NCI-H1417 treated with DMSO at 0.1 percent for 48 hours (cell line): Measurements from ENCODE around the gene LYZ.
"Not testable (repeated sequence)": the region's sequence is repeated elsewhere in the genome, so short reads cannot be mapped to it uniquely, and the experiment has no call there.

Source experiments
- DNase-seq: peaks from one replicate; lab custom pipeline; 2025; lab: John Stamatoyannopoulos, UW

LYZ gene

GRCh38 chr12:69348162-69348938 lies at the start of gene LYZ:
Gene LYZ (plus strand): TSS chr12:69348381. CDS start chr12:69348409, 28 bp downstream.
- no peak for DNase-seq

- no peak for DNase-seq
Measured at GRCh38 chr12:69298947-69299346, 49.2 kb upstream of the LYZ start.

- DNase-seq: no peak
Measured at GRCh38 chr12:69304284-69304683, 43.9 kb upstream of the LYZ start.

- no peak for DNase-seq
Measured at GRCh38 chr12:69309461-69309860, 38.7 kb upstream of the LYZ start.

GRCh38 chr12:69313209-69313608 lies 35.0 kb upstream of the LYZ start:
- no peak for DNase-seq

GRCh38 chr12:69316784-69317183 lies 31.4 kb upstream of the LYZ start:
- DNase-seq: not testable (repeated sequence)

- DNase-seq: not testable (repeated sequence)
Measured at GRCh38 chr12:69317233-69317632, 30.9 kb upstream of the LYZ start.

DNA sequence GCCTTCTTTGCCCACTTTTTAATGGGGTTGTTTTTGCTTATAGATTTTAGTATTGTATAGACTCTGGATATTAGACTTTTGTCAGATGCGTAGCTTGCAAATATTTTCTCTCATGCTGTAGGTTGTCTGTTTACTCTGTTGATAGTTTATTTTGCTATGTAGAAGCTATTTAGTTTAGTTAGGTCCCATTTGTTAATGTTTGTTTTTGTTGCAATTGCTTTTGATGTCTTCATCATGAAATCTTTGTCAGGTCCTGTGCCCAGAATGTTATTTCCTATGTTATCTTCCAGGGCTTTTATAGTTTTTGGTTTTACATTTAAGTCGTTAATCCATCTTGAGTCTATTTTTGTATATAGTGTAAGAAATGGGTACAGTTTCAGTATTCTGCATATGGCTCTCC lies 30.0 kb upstream of the LYZ start:
- no peak for DNase-seq

- no peak for DNase-seq
Measured at GRCh38 chr12:69321351-69321750, 26.8 kb upstream of the LYZ start.

DNA sequence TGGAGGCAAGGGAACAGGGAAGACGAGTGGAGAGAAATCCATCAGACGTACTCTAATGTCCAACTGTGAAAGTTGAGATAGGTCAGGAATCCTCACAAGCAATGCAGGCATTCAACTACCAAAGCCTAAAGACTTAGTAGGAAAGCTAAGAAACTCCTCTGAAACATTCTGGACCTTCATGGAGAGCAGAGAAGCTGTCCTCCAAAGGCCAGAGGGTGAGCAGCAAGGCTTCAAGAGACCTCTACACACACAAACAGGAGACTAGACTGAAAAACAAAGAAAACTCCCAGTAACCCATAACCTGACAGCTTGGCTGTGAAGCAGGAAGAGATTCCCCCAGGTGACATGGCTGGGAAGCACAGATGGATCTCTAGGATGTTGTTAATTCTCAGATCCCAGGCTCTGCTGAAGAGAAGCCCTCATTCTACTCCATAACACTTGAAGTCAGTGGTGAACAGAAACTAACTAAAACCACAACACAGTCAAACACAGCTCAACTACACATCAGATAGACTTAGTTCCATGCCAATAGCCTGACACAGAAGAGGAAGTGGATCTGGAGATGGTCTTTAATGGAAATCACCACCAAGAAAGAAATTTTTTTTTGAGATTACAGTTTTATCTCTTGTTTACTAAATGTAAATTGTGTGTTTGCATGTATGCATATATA lies 23.2 kb upstream of the LYZ start:
- DNase-seq: no peak

DNA sequence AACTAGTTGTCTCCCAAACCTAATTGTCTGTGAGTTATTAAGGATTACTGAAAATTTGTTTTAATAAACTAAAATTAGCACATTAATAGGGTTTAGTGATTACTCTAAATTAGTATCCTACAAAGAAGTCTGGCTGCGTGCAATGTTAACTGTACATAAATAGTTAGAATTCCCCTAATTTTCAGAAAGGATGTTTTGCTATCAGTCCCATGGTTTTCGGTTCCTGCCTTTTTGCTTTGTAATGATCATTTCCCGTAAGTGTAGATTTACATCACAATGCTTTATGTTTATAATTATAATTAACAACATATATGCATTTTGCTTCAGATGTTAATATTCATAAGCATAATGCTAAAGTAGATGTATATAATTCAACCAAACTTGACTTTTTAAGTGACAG lies 19.8 kb upstream of the LYZ start:
- no peak for DNase-seq

DNA sequence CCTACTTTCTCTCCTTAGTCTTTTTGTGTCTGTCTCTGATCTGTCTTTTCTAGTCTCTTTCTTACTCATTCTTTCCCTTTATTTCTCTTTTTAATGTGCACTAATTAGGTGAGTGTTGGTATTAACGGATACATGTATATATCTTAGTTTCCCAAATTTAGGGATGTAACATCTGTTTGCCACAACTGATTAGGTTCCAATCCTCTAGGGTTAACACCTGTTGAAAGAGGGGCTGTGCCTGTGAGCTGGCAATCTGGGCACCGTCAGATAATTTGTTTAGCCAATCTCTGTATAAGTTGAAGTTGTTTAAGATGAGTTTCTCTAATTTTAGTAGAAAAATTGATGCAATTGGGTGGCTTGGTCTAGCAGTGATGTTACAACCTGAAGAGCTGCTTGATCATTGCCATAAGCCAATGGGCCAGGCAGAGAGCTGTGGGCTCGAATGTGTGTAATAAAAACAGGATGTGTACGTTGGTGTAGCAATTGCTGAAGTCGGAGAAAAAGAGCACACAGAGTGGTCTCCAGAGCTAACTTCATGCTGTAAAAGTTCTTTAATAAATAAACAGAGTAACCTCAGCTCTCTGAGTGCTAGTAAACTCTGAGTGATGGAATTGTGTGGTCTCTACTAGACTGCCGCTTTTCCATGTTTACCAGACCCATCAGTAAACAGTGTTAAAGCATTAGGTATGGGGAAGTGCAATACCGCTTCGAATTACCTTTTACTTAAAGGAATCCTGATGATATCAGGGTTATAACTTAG lies 18.3 kb upstream of the LYZ start:
- no peak for DNase-seq

DNA sequence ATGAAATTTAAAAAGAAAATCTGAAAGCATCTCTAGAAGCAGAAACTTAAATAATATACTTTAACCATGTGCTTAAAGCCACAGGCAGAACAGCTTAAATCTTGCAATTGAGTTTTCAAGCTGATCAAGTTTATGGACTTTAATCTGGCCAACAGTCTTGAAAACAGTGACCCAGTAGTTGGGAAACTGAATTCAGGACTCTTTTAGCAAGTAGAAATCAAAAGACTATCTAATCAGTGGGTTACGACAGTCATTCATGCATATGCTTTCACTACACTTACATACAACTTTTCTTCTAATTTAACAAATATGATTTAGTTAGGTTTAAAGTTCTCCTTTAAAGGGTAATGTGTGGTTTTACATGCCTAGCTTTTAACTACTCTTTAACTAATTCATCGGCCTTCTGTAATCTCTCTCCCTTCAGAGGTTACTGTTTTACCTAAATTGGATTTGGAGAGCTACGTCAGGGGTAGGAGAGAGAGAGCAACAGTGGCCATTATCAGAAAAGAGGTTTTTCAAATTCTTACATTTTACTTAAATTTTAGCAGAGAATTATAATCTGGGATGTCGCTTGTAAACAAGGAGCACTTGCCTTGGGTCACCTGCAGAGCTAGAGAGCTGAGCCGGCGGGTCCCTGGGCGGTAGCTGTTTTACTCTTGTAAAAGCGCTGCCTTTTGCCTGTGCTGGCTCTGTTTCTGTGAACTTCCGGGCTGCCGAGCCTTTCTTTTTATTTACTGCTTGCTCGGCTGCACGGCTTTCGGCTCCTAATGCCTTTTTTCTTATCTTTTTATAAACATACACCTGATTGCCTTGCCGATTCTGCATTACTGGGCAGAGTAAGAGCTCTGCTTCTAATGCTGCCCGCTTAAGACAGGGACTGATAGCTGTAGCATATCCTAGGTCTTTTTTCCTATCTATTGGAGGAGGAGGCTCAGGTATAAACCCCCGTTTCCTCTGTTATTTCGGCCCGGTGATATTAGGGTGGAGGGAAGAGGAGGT lies 17.4 kb upstream of the LYZ start:
- no peak for DNase-seq

- DNase-seq: no peak
Measured at GRCh38 chr12:69331519-69331908, 16.7 kb upstream of the LYZ start.

DNA sequence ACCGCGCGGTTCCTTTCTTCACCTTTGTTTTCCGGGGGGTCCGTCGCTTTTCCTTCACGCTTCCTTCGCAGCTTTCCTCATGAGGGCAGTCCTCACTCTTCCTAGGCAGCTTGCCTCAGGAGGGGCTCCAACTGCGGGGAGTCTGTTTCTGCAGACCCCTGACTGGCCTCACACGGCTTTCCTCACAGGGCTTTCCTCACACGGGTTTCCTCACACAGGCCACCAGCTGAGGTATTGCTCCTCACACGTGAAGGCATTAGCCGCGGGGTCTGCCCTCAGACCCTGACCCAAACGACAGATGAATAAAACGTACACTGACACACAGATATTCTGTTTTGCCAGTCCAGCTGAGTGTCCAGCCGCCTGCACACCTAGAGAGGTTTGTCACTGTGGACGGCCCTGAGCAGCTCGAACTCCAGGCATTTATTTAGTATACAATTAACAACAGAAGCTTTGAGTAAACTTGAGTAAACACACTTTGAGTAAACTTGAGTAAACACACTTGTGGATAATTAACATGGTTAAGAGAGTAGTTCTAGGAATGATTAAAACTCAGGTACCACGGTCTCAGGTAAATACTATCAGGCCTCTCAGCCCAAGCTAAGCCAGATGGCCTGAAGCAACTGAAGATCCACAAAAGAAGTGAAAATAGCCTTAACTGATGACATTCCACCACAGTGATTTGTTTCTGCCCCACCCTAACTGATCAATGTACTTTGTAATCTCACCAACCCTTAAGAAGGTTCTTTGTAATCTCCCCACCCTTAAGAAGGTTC lies 16.1 kb upstream of the LYZ start:
- DNase-seq: no peak

- no peak for DNase-seq
Measured at GRCh38 chr12:69332815-69333358, 15.3 kb upstream of the LYZ start.

DNA sequence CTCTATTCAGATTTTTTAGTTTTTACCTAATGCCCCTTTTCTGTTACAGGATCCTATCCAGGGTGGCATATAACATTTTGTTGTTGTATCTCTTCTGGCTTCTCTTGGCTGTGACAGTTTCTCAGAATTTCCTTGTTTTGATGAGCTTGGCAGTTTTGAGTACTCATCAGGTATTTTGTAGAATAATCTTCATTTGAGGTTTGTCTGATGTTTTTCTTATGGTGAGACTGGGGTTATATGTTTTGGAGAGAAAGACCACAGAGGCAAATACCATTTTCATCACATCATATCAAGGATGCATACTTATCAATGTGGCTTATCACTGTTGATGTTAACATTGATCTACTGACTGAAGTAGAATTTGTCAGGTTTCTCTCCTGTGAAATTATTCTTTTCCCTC lies 14.0 kb upstream of the LYZ start:
- DNase-seq: no peak

DNA sequence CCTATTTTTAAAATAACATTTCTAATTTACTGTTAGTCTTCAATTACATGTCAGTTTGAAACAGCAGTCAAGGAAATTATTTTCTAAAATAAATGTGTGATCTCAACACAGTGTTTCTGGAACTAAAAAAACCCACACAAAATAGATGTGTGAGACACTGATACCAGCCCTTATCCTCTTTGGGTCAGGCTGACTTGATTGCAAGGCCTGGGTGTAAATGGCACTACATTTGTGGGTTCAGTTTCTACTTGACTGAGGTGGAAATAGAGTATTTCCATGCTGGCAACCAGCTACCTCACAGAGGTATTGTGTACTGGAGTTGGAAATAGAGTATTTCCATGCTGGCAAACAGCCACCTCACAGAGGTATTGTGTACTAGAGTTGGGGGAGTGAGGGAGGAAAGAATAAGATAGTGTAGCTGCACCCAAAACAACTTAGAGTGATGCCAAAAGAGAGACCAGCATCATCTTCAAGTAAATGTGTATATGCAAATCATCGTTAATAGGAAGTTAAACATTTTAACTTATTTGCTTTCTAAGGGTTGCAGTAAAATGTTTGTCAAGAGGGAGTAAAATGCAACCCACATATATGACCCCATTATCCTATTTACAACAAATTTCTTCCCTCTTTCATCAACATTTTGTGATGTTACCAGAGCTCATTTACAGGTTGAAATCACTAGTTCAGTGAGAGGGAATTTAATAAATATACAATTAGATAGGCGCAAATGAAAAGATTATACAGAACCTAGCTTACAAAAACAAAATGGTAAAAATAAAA lies 10.7 kb upstream of the LYZ start:
- DNase-seq: no peak

GRCh38 chr12:69338120-69338859 lies 9.9 kb upstream of the LYZ start:
- DNase-seq: no peak
